Neural progenitor cell (in vitro differentiated cells): ENCODE results near the gene SACM1L.

Source experiments
- EZH2 ChIP-seq: fragments of 200-600 bp; sonication (generic); IDR thresholded peaks from 2 replicates; pipeline ENCODE4 v1.6.1; 2017; ENCODE audit warnings: antibody characterized with exemption, mild to moderate bottlenecking, moderate library complexity
- EZH2phosphoT487 ChIP-seq: fragments of 200-600 bp; sonication (generic); IDR thresholded peaks from 2 replicates; pipeline ENCODE4 v1.6.1; 2017; ENCODE audit warnings: antibody characterized with exemption
- TF ChIP-seq, protein P1 (sequence below): fragments of 200-600 bp; sonication (generic); IDR thresholded peaks from 2 replicates; pipeline ENCODE4 v1.5.1; 2017; ENCODE audit warnings: antibody characterized with exemption, mild to moderate bottlenecking

DNA sequence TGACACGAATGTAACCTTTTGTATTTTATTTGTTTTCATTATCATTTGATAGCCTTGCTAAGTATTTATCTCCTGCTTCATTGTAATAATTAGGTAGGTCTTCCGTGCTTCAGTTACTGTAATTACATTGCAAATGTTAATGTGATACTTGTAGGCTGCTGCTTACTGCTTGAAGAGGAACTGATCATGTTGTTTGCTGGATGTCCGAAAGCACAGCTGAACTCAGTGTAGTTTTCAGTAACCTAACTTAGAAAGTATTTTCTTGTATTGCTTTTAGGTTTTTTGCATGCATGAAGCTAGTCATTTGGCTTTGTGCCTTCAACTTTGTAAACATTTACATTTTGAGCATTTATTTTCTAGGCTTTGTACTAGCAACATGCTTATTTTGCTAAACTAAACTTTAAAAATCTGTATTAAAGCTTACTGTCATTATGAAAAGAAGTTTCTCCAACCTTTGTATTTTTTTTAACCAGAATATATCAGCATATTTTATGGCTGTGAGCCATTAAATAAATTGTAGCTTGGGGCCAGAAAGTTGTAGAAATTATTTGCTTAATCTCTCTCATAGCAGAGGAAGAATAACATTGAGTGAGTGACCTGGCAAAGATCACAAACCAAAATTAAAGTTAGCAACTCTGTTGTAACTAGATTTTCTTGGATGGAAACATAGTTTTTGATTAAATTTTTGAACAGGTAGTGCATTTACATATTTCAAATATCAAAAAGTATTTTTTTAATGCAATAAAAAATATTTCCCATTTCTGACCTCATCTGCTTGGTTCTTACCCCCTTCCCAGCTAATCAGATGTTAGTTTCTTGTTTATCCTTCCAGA, 30.7 kb downstream of the SACM1L start:
- no peak for TF ChIP-seq EZH2
- no peak for TF ChIP-seq EZH2phosphoT487
- TF ChIP-seq, protein P1, sequence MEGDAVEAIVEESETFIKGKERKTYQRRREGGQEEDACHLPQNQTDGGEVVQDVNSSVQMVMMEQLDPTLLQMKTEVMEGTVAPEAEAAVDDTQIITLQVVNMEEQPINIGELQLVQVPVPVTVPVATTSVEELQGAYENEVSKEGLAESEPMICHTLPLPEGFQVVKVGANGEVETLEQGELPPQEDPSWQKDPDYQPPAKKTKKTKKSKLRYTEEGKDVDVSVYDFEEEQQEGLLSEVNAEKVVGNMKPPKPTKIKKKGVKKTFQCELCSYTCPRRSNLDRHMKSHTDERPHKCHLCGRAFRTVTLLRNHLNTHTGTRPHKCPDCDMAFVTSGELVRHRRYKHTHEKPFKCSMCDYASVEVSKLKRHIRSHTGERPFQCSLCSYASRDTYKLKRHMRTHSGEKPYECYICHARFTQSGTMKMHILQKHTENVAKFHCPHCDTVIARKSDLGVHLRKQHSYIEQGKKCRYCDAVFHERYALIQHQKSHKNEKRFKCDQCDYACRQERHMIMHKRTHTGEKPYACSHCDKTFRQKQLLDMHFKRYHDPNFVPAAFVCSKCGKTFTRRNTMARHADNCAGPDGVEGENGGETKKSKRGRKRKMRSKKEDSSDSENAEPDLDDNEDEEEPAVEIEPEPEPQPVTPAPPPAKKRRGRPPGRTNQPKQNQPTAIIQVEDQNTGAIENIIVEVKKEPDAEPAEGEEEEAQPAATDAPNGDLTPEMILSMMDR = no peak
